GM21786 (cell line): ENCODE measurements around the gene MYH16.
"Not testable (repeated sequence)": the region's sequence is repeated elsewhere in the genome, so short reads cannot be mapped to it uniquely, and the experiment has no call there.

ENCODE experiments used
- ATAC-seq: cut with Tn5 transposase; IDR thresholded peaks from one replicate; pipeline ENCODE4 v1.9.1; 2021; ENCODE audit not compliant: unreplicated experiment

The MYH16 gene

DNA sequence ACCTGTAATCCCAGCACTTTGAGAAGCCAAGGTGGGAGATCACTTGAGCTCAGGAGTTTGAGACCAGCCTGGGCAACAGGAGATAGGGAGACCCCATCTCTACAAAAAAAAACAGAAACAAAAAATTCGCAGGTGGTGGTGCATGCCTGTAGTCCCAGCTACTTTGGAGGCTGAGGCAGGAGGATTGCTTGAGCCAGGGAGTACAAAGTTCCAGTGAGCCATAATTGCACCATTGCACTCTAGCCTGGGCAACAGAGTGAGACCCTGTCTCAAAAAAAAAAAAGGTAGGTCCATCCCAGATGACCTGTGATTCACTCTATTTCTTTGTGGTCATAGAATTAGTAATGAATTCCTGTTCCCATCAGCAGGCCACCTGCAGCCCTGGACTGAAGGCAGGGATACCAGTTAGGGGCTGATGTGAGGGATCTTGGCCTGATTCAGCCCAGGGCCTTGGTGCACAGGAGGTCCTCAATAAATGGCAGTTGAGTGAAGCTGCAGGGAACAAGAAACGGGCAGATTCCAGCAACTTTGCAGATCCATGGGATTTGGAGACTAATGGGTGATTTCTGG is at the start of gene MYH16:
TSS of gene MYH16 (plus strand) at position 364 of the 570 bp plus-strand sequence.
- no peak for ATAC-seq

DNA sequence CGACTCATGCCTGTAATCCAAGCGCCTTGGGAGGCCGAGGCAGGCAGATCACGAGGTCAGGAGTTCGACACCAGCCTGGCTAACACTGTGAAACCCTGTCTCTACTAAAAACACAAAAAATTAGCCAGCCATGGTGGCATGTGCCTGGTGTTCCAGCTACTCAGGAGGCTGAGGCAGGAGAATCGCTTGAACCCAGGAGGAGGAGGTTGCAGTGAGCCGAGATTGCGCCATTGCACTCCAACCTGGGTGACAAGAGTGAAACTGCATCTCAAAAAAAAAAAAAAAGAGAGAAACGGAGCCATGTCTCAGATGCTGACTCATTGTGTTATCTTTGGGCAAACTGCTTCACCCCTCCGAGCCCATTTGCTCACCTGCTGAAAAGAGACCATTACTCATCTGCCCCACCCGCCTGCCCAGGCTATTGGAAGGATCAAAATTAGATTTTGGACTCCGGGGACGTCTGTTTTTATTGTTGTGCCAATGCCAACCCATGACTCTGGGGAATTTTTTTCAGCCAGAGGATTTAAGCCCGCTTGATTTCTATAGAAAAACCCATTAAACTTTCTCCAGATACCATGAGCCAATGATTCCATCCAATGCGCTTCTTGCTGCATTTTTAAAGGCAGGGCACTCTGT is 48.3 kb upstream of the MYH16 start:
- not testable (repeated sequence) for ATAC-seq

DNA sequence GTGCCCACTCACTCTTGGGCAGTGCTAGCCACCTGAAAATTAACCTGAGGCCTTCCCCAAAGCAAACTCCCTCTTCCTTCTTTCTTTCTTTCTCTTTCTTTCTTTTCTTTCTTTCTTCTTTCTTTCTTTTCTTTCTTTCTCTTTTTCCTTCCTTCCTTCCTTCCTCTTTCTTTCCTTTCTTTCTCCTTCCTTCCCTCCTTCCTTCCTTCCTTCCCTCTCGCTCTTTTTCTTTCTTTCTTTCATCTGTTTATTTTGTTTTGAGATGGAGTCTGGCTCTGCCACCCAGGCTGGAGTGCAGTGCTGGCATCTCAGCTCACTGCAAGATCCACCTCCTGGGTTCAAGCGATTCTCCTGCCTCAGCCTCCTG is 47.8 kb upstream of the MYH16 start:
- no peak for ATAC-seq

DNA sequence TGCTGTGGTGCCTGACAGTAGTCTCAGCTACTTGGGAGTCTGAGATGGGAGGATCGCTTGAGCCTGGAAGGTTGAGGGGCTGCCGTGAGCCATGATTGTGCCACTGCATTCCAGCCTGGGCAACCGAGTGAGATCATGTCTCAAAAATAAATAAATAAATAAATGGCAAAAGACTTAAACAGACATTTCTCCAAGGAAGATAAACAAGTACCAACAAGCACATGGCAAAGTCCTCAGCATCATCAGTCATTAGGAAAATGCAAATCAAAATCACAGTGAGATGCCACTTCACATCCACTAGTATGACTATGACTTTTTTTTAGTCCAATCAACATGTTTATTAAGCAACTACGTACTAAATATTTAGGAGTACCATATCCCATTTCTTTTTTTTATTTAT is 43.4 kb upstream of the MYH16 start:
- ATAC-seq, result no peak

DNA sequence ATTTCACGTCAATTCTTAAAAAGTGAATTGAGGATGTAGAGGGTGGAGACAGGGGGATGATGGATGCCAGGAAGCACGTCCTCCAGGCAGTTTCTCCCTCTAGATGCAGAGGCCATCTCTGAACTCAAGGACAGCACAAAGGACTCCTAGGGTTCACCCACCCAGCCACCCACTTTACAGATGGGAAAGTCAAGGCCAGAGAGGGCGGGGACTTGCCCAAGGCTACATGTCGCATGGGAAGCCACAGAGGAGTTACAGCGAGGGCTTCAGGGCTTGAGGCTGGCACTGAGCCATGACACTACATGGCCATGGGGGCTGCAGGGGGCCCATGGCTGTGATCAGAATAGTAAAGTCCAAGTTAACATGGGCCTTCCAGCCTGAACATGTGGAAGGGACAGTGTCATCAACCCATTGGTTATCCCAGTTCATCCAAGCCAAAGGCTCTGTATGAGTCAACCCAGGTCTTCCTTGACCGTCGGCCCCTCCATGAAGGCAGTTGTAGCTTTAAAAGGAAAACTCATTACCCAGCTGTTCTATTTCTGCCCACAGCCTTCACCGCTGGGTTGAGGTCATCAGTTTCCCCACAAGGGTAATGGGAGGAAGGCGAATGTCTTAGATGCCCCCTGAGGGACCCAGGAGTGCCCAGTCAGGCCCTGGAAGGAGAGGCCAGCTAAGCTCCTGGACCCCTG is 40.4 kb upstream of the MYH16 start:
- no peak for ATAC-seq

DNA sequence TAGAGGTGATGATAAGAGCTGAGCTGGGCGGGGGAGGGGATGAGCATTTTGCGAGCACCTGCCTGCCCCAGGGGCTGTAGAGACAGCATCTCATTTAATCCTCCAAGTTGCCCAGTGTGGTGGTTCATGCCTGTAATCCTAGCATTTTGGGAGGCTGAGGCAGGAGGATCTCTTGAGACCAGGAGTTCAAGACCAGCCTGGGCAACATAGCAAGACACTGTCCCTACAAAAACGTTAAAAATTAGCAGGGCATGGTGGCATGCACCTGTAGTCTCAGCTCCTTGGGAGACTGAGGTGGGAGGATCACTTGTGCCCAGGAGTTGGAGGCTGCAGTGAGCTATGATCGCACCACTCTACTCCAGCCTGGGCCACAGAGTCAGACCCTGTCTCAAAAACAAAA is 39.7 kb upstream of the MYH16 start:
- ATAC-seq, result not testable (repeated sequence)

DNA sequence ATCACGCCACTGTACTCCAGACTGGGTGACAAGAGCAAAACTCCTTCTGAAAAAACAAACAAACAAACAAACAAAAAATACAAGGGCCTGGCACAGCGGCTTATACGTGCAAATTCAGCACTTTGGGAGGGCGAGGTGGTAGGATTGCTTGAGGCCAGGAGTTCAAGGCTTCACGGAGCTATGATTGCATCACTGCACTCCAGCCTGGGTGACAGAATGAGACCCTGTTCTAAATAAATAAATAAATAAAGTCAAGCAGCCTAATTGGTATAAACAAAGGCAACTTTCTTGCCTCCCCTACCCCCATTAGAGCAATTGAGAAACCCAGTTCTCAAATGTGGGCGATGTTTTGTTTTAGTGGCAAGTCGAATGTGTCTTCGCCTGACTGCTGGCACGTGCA is 38.5 kb upstream of the MYH16 start:
- no peak for ATAC-seq

DNA sequence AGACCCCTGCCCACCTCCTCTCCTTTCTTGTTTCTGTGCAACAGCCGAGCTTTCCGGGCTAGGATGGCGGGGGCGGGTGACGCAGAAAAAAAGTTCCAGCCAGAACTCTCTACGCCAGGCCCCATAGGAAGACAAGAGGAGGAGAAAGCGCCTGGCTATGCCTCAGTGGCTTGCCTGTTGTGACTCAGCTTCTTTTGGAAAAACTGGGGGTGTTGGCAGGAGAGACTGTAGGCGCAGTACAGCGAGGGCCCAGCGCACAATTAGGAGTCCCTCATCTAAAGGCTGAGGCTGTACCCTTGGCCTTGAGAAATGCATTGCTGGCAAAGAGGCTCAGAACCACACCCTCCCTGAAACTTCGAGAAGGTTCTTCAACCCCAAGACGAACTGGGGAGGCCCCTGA is 36.7 kb upstream of the MYH16 start:
- no peak for ATAC-seq

DNA sequence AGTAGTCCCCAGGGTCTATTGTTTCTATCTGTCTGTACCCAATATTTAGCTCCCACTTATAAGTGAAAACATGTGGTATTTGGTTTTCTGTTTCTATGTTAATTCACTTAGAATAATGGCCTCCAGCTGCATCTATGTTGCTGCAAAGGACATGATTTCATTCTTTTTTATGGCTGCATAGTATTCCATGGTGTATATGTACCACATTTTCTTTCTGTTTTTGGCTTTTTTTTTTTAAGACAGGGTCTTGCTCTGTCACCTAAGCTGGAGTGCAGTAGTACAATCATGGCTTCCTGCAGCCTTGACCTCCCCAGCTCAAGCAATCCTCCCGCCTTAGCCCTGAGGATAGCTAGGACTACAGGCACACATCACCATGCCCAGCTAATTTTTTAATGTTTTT is 34.8 kb upstream of the MYH16 start:
- not testable (repeated sequence) for ATAC-seq

DNA sequence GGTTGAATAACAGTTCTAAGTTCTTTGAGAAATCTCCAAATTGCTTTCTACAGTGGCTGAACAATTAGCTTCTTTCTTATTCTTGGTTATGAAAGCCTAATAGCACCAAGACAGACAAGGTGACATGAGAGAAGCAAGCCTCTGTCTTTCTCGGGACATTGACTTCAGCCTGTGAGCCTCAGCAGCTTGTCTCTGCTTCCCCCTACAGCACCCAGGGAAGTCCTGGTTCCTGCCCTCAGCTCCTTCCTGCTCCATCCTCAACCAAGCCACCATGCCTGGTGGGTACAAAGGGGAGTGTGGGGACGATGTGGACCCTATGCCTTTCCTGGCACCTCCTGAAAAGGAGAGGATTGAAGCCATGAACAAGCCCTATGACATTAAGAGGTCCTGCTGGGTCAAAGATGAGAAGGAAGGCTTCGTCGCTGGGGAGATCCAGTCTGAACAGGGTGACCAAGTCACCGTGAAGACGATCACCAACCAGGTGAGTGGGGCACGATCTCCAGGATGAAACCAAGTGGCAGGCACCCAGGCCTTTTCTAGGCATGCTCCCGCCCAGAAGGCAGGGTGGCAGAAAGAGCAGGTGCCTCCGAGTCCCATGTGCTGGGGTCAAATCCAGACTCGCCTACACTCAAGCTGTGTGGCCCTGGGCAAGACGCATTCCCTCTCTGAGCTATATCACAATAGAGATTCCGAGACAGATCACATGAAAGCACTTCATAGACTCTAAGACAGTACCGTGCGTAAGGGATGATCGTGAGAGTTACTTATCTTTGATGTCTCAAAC is 33.9 kb upstream of the MYH16 start:
- ATAC-seq, result no peak

DNA sequence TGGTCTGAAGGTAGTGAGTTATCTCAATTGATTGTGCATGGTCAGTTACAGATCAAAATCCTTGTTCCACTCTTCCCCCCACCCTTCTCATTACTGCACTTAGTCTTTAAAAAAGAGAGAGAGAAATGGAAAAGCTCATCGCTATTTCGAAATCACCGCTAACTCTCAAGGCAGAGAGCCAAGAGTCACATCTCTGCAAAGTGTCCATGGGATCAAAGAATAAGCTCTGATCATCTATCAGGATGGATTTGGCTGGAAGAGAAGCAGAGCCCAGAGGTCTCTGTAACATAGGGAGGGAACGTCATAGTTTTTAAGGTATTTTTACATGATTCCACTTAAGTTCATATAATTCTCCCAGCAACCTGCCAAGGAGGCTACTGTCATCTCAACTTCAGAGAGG is 30.0 kb upstream of the MYH16 start:
- no peak for ATAC-seq

DNA sequence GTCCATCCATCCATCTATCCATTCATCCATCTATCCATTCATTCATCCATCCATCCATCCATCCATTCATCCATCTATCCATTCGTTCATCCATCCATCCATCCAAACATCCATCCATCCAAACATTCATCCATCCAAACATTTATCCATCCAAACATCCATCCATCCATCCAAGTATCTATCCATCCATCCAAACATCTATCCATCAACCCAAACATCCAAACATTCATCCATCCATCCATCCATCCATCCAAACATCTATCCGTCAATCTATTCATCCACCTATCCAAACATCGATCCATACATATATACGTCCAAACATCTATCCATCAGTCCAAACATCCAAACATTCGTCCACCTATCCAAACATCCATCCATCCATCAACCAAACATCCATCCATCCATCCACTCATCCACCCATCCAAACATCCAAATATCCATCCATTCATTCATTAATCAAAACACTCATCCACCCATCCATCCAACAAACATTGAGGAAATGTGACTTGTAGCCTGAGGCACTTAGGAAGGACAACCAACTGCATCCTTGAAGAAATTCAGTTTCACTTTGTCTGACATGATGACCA is 28.8 kb upstream of the MYH16 start:
- ATAC-seq, result no peak

DNA sequence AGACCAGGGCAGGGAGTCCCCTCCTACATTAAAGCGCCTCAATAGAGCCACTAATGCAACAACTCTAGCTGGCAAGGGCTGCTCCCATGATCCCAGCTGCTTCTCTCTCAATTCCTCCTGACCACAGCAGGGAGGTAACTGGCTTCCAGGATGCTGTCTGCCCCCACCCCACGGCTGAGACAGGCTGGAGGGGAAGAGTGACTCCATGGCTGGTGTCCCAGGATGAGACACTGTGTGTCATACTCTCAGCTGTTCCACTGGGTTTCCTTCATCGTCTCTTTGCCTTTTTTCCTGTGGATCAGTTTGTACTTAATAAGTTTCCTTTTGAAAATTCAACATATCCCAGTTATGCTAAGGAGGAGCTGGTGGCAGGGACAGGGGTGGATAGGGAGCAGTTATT is 27.7 kb upstream of the MYH16 start:
- ATAC-seq, result no peak

DNA sequence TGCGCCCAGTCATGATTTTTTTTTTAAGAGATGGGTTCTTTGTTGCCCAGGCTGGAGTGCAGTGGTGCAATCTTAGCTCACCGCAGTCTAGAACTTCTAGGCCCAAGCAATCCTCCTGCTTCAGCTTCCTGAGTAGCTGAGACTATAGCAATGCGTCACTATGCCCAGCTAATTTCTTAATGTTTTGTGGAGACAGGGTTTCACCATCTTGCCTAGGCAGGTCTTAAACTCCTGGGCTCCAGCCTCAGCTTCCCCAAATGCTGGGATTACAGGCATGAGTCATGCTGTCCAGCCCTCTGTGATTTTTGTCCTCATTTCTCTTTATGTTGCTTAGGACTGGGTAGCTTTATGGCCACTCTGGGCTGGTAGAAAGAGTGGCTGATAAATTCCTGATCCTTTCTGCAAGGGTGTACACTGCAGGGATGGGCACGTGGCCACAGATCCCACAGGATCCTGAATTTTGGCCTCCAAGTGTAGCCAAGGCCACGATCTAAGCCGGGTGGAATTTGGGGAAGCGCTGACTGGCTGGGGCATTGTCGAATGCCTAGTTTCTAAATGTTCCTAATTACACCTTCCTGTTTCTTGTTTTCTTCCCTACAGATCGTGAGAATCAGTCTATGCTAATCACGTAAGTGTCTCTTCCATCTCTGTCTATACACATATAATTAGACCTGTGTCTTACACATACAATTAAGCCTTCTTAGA is 24.1 kb upstream of the MYH16 start:
- no peak for ATAC-seq

DNA sequence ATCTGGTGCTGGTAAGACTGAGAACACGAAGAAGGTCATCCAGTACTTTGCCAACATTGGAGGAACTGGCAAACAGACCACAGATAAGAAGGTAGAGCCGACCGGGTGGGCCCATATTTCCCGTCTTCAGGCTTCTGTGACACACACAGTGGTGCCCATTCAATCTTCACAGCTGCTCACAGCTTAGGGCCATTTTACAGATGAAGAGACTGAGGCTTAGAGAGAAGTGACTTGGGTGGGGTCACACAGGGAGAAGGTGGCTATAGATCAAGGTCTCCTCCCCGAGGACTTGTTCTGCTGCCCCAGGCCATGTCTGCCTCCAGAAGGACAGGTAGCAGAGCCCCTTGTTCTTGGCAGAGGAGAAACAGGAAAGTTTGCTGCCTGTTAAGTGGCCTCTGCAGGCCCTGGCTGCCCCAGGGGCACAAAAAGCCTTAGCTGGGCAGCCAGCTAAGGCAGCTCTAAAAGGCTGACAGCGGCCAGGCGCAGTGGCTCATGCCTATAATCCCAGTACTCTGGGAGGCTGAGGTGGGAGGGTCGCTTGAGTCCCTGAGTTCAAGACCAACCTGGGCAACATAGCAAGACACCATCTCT is 22.6 kb upstream of the MYH16 start:
- ATAC-seq, result no peak

DNA sequence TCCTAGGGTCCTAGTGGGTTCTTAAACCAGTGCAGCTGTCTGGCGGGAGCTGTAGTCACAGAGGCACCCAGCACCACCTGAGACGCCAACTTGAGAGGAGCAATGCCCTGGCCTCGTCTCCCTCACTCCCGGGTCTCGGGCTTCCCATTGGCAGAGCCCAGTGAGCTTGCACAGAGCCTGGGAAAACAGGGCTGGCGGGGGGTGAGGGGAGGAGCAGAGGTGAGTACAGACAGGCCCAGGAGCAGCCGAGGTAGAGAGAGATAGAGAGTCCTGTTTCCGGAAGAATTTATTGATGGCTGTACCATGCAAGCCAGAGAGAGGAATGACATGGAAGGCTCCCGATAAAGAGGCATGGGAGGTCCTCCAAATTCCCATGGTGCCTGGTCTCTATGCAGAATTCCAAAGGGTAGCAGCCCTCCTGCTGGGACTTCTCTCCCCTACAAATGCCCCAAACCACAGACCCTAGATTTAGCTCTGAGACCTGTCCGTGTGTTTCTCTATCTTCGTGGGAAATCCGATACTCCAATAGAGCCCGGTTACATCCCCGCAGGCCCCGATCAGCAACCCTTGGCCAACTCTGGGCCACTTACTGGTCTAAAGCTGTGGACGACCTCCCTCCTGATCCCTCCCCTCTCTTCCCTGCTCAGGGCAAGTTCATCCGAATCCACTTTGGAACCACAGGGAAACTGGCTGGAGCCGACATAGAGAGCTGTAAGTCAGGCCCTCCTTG is 20.3 kb upstream of the MYH16 start:
- ATAC-seq, result no peak

DNA sequence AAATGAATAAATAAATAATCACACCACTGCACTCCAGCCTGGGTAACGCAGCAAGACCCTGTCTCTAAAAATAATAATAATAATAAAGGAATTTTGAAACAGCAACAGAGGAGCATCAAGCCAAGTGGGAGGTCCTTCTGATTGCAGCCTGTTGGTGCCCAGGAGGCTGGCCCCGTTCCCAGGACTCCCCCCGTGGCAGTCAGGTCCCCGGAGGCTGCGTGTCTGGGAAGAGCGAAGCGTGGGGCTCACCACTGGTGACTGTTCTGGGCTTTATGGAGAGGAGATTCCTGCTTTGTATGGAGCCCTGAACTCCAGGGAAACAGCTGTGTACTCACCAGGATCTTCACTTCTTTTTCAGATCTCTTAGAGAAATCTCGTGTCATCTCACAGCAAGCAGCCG is 19.3 kb upstream of the MYH16 start:
- no peak for ATAC-seq

DNA sequence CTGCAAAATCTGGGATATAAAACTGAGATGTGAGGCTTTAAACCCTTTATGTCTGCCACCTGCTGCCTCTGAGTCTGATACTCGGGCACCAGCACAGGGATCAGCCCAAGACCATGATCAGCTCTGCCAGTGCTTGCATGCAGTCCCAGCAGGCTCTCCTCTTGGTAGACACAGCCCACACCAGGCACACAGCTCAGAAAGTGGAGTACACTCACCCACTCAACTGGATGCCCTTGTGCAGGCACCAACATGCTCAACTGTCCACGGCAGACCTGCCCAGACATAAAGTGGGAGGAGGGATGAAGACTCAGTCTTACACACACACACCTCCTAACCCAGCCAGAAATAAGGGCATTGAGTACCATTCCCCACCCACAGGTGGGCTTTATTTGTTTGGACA is 18.2 kb upstream of the MYH16 start:
- ATAC-seq, result no peak

DNA sequence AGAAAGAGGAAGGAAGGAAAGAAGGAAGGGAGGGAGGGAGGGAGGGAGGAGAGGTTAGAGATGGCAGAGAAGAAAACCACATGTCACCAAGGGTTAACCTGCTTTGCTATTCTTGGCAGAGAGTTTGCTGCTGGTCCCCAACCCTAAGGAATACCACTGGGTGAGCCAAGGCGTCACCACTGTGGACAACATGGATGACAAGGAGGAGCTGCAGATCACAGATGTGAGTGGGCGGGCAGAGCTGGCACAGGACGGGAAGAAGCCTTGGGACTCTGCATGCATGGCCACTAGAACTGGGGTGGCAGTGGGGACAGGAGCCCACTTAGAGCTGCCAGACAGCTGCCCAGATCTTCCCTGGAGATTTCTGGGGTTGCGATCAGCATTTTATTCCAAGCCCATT is 17.2 kb upstream of the MYH16 start:
- no peak for ATAC-seq

DNA sequence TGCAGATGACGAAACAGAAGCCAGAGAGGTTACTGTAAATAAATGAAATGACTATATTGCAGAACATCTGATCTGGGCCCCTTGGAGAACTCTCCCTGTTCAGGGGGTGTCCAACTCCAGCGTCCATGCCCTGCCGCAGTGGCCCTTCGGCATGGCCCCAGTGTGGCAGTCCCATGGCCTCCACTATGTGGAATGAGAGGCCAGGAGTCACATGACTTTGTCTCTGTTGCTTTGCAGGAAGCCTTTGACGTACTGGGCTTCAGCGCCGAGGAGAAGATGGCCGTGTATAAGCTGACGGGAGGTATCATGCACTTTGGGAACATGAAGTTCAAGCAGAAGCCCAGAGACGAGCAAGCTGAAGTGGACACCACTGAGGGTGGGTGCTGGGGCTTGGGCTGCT is 15.6 kb upstream of the MYH16 start:
- no peak for ATAC-seq
